NCI-H2227 treated with DMSO at 0.1 percent for 48 hours (cell line): Measurements from ENCODE around the gene RNF17.
"Not testable (repeated sequence)": the region's sequence is repeated elsewhere in the genome, so short reads cannot be mapped to it uniquely, and the experiment has no call there.

Experiments used
- DNase-seq: peaks from one replicate; lab custom pipeline; 2025; lab: John Stamatoyannopoulos, UW

Gene RNF17

DNA sequence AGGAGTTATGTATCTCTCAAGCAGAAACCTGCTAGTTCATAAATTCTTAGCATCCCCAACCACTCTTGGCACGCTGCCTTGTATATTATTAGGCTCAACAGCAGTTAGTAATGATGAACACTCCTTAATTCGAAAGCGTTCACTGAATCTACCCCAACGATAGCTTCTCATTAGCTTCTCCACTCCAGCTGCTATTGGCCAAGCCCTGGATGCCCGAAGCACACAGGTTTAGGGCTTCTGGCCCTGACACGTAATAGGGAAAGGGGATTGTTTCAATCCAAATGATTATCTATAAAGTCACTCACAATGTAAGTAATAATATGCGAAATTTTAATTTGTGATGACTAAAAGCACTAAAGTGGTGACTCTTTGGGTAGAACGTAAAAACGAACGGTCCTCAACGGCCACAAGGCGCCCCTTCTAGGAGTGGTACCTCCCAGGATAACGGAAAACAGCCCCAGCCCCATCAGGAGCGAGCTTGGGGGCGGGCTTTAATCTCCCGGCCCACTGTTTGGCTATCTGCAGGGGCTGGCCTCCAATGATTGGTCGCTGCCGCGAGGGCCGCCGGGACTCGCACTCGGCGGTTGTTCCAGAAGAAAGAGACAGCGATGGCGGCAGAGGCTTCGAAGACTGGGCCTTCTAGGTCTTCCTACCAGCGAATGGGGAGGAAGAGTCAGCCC is at the start of gene RNF17:
RNF17 (plus strand) TSS at position 574 of the 680 bp plus-strand sequence; CDS start at position 609, 35 bp downstream.
- DNase-seq = no peak

DNA sequence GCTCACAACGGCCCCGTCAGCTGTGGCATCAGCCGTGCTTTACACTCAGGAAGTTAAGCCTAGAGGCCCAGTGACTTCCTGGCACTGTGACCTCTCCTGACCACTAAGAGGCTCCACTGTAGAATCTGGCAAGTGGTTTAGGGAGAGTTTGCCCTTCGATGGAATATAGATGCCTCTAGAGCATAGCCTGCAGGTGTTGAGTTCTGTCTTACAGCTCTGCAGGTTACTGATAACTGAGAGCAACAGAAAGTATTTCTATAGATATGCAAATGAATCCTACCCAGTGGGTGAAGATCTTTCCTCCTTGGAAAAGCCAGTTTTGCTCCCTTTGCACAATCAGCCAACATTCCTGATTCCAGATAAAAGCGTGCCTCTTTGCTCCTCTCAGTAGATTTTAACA is 48.0 kb upstream of the RNF17 start:
- no peak for DNase-seq

DNA sequence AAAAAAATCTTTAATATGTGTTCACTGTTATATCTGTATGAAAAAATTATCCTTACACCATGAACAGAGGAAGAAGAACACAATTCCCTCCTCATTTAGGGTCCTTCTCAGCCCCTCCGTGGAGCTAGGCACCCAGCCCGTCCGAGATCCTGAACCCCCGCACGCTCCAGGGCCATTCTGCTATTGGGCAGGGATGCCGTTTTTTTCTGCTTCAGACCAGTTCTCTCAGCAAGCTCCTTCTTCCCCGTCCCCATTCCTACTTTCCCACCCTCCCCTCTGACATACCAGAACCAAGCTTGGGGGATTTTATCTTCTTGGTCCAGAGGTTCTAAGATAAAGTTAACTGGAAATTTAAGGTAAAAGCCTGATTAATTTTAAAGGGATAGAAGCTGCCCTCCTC is 47.5 kb upstream of the RNF17 start:
- DNase-seq = no peak

- DNase-seq = no peak
Observed at GRCh38 chr13:24717217-24717616, 46.8 kb upstream of the RNF17 start.

- no peak for DNase-seq
Observed at GRCh38 chr13:24718192-24718965, 45.6 kb upstream of the RNF17 start.

DNA sequence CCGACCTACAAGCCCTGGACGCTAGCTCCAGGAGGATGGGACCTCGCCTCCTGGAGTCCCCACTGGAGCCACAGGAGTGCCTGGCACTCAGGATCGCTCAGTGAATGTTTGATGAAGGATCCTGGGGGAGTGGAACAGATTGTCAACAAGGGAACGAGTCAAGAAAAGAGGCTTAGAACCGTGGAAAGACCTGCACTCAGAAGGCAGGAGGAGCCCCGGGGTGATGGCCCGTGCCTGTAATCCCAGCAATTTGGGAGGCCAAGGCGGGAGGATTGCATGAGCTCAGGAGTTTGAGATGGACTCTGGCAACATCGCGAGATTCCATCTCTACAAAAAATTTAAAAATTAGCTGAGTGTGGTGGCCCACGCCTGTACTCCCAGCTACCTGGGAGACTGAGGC is 44.8 kb upstream of the RNF17 start:
- no peak for DNase-seq

DNA sequence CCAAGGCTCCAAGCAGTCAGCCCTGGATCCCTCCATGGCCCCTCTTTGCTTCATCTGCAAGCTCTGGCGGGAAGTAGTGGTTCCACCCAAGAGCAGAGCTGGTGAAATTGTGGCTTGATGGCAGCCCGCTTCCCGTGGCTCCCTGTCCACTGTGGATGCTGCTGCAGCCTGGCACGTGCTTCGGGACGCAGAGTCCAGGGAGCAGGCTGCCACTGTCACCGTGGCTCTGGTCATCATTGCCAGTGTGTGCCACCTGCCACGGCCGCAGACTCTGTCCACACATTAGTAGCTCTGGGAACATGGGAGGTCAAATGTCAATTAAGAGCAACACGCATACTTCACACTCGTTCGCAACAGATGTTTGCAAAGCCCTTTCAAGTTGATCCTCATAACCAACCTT is 40.8 kb upstream of the RNF17 start:
- DNase-seq = no peak

GRCh38 chr13:24724714-24725113 is 39.3 kb upstream of the RNF17 start:
- no peak for DNase-seq

GRCh38 chr13:24725379-24725778 is 38.6 kb upstream of the RNF17 start:
- no peak for DNase-seq

GRCh38 chr13:24727731-24728601 is 36.0 kb upstream of the RNF17 start:
- DNase-seq = peak; percentile 55

DNA sequence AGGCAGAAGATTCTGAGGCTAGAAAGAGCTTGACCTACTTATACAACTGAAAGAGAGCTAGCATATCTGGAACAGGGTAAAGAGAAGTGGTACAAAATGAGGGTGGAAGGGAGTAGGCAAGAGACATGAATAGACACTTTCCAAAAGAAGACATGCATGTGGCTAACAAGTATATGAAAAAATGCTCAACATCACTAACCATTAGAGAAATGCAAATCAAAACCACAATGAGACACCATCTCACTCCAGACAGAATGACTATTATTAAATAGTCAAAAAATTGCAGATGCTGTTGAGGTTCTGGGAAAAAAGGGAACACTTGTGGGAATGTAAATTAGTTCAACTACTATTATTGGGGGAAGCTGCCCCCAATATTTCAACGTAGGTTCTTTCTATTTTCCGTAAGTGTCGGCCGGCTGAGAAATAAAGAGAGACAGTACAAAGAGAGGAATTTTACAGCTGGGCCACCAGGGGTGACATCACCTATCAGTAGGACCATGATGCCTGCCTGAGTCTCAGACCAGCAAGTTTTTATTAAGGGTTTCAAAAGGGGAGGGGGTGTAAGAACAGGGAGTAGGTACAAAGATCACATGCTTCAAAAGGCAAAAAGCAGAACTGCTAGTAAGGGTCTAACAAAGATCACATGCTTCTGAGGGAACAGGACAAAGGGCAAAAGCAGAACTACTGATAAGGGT is 32.9 kb upstream of the RNF17 start:
- not testable (repeated sequence) for DNase-seq

DNA sequence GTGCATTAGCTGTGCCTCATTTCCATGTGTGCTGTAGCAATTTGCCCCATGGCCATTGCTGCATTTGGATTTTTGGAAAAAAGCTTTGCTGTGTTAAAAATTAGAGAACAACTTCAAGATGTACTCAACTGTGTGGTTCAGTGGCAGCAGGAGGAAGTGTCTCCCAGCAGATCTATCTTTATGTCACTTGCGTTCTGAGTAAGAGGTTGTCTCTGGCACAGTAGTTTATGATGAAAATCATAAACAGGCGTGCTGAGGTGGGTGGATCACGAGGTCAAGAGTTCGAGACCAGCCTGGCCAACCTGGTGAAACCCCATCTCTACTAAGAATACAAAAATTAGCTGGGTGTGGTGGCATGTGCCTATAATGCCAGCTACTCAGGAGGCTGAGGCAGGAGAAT is 29.0 kb upstream of the RNF17 start:
- DNase-seq = no peak

- no peak for DNase-seq
Observed at GRCh38 chr13:24737042-24737441, 26.9 kb upstream of the RNF17 start.

DNA sequence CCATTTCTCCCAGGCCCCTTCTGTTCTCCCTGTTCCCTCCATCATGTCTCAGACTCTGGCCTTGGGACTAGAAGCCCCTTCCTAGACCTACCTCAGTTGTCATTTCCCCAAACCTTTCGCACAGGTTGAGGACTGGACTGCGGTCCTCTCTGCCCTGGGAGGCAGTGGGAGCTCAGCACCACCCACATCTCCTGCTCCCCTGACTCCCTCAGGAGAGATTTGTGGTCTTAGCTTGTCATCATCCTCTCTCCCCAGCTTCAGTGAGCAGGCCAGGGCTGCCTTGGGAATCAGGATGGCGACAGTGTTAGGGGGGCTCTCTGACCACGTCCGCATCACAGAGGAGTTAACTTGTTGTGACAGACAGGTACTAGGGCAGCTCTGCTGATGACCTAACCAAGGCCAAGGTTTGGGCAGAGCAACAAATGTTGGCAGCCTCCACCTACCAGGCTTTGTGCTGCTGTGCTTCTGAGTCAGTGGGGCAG is 25.6 kb upstream of the RNF17 start:
- no peak for DNase-seq

GRCh38 chr13:24740014-24740890 is 23.7 kb upstream of the RNF17 start:
- no peak for DNase-seq

- DNase-seq = no peak
Observed at GRCh38 chr13:24741016-24741662, 22.8 kb upstream of the RNF17 start.

- DNase-seq = no peak
Observed at GRCh38 chr13:24741791-24742190, 22.2 kb upstream of the RNF17 start.

GRCh38 chr13:24742294-24742693 is 21.7 kb upstream of the RNF17 start:
- DNase-seq = no peak

DNA sequence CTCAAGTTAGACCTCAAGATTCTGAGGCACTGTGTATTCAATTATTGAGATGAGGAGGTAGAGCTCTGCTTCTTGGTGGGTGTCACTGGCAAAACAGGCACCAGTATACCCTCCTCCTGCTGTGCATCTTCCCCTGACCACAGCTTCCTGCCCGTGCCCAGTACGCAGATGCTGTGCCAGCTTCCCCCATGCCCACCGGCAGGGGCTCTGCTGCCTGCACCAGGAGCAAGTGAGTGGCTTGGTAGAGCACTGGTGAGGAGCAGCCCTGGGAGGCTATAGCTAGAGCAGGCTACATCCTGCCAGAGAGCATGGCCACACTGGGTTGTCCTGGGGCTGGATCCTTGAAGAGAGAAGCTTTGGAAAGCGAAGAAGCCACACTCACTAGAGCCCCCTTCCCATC is 21.0 kb upstream of the RNF17 start:
- DNase-seq = no peak

DNA sequence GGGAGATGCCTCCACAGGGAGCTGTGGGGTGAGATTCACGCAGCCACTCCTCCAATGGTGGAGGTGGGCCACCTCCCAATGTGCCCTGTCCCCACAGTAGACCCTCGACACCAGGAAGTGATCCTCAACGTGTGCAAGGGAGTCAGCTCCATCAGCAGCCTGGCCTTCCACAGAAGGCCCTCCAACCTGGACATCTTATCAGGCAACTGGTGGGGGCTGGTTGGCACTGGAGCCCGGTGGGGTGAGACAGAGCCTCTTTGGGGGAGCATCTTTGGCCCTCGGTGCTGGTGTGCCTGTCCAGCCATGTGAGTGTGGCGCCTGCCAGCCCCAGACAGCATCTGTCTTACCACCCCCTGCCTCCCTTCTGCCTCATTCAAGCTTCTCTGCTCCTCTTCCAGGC is 19.7 kb upstream of the RNF17 start:
- no peak for DNase-seq

DNA sequence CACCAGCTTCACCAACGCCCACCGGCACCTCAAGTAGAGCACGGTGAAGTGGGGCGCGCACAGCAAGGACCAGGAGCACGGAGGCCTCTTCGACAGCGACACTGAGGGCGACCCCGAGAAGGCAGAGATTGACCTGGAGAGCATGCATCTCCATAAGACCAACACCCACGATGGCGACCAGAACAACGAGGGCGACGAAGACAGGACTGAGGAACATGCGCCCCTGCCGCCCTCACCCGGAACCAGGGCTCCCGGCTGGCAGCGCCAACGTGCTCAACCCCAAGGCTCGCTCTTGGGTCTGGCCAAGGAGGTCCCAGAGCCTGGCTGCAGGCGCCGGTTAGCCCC is 18.5 kb upstream of the RNF17 start:
- no peak for DNase-seq
